Activated B cell treated with CpG ODN at 0.5 μM for 24 hours (primary cell): ENCODE data around the gene PPFIA3. TPM values are rescaled to one million over a fixed set of nuclear protein-coding genes. Genes with fewer than 3 reads are reported as not detected.

ENCODE experiments used
- ATAC-seq: fragments of 200-7000 bp; cut with Tn5 transposase; one replicate; pipeline ENCODE4 v1.10.0; 2021; ENCODE audit warnings: low read depth, mild to moderate bottlenecking, moderate library complexity
- CTCF ChIA-PET: fragments of 350-600 bp; sonication (Branson Sonifier 250); formaldehyde crosslinking; loops from one replicate; lab custom pipeline; 2021; ENCODE audit warnings: antibody characterized with exemption; lab: Charles Lee
- POLR2A ChIA-PET: fragments of 350-600 bp; sonication (Branson Sonifier 250); formaldehyde crosslinking; loops from one replicate; lab custom pipeline; 2021; ENCODE audit warnings: antibody characterized with exemption; lab: Charles Lee
- DNase-seq: peaks from one replicate; pipeline ENCODE4 v3.0.0; 2022
- H3K27ac Mint-ChIP-seq: one replicate; pipeline ENCODE4 v1.8.0; 2020; ENCODE audit warnings: mixed read lengths
- H3K27me3 Mint-ChIP-seq: one replicate; pipeline ENCODE4 v1.8.0; 2021; ENCODE audit warnings: mixed read lengths
- H3K36me3 Mint-ChIP-seq: one replicate; pipeline ENCODE4 v1.8.0; 2021; ENCODE audit warnings: low read depth, mixed read lengths
- H3K4me1 Mint-ChIP-seq: one replicate; pipeline ENCODE4 v1.8.0; 2021; ENCODE audit warnings: mixed read lengths
- H3K4me3 Mint-ChIP-seq: one replicate; pipeline ENCODE4 v1.8.0; 2020; ENCODE audit warnings: mild to moderate bottlenecking, mixed read lengths
- H3K9me3 Mint-ChIP-seq: one replicate; pipeline ENCODE4 v1.8.0; 2020; ENCODE audit warnings: mixed read lengths
- CTCF ChIP-seq: fragments of 200-600 bp; IDR thresholded peaks from one replicate; pipeline ENCODE4 v1.8.0; 2022; ENCODE audit warnings: antibody characterized with exemption, mild to moderate bottlenecking
- intact Hi-C: fragments of 100-400 bp; cut with micrococcal nuclease; formaldehyde crosslinking; loops from one replicate; pipeline ENCODE4 v1.15.1; 2024
- total RNA-seq: library from RNA; stranded (reverse); gene quantifications from 2 replicates; pipeline ENCODE4 v1.2.3, GENCODE V29; 2022

The PPFIA3 gene
- total RNA-seq, 1 donor from 2014 or later = 3.6 TPM

DNA sequence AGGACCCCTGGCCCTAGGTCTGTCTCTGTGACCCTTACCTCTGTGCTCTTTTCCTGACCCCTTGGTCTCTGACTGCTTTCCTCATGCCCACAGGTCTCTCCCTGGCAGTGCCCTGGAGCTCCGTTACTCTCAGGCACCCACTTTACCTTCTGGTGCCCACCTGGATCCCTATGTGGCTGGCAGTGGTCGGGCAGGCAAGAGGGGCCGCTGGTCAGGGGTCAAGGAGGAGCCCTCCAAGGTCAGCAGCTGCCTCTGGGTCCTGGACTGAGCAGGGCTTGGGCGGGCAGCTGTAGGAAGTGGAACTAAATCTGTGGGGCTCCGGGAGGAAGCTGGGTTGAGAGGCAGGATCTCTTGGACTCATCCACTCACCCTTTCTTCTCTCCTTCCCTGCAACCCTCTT lies 16.3 kb downstream of the PPFIA3 start:
- CTCF ChIA-PET = no interaction called here
- H3K9me3 Mint-ChIP-seq = no peaks in the 10 kb centered on the region
- H3K27ac Mint-ChIP-seq = no peak overlapping the region
- intact Hi-C loops = no loop called here
- ATAC-seq (no peak), DNase-seq (no peak)
- H3K27me3 Mint-ChIP-seq = peaks cover 35% of the 10 kb centered on the region
- no peak overlapping the region for H3K4me3 Mint-ChIP-seq
- peaks cover 10% of the 10 kb centered on the region for H3K4me1 Mint-ChIP-seq
- POLR2A ChIA-PET = interaction anchor here (0.7 kb wide), 1 partner anchor 170 kb away, joined by 3 read pairs; no protein-coding TSS in a partner anchor
- TF ChIP-seq CTCF = no peak
- H3K36me3 Mint-ChIP-seq = no peaks in the 10 kb centered on the region

DNA sequence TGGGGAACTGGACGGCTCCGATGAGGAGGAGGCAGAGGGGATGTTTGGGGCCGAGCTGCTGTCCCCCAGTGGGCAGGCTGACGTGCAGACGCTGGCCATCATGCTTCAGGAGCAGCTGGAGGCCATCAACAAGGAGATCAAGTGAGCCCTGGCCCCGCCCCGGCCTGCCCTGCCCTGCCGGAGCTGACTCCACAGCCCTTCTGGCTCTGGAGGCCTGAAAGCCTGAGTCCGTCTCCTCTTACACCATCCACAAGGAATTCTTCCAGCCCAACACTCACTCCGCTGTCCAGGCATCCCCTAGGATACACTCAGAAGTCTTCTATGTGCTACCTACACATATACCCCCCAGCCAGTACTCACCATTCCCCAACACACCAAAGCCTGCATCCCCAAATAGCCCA lies 17.4 kb downstream of the PPFIA3 start:
- Mint-ChIP-seq H3K27ac (no peak overlapping the region), H3K4me1 (peaks cover 10% of the 10 kb centered on the region), H3K36me3 (no peaks in the 10 kb centered on the region), H3K27me3 (peaks cover 39% of the 10 kb centered on the region), H3K9me3 (no peaks in the 10 kb centered on the region), H3K4me3 (no peak overlapping the region)
- ChIA-PET CTCF (interaction anchor here (0.8 kb wide), 1 partner anchor 23 kb away, joined by 3 read pairs; the partner anchor contains the start of gene LIN7B), POLR2A (interaction anchor here (0.6 kb wide), 1 partner anchor 507 kb away, joined by 3 read pairs; no protein-coding TSS in a partner anchor)
- no peak for TF ChIP-seq CTCF
- DNase-seq = no peak
- intact Hi-C loops = no loop called here
- no peak for ATAC-seq

- Mint-ChIP-seq H3K4me1 (peaks cover 10% of the 10 kb centered on the region), H3K9me3 (no peaks in the 10 kb centered on the region), H3K36me3 (no peaks in the 10 kb centered on the region), H3K4me3 (no peak overlapping the region), H3K27ac (no peak overlapping the region), H3K27me3 (peaks cover 30% of the 10 kb centered on the region)
- intact Hi-C loops = no loop called here
- no peak for DNase-seq
- TF ChIP-seq CTCF = no peak
- ChIA-PET POLR2A (interaction anchor here (1.1 kb wide), 1 partner anchor 58 kb away, joined by 8 read pairs; no protein-coding TSS in a partner anchor), CTCF (no interaction called here)
- no peak for ATAC-seq
Measured at GRCh38 chr19:49140951-49141350, 21.6 kb downstream of the PPFIA3 start.

DNA sequence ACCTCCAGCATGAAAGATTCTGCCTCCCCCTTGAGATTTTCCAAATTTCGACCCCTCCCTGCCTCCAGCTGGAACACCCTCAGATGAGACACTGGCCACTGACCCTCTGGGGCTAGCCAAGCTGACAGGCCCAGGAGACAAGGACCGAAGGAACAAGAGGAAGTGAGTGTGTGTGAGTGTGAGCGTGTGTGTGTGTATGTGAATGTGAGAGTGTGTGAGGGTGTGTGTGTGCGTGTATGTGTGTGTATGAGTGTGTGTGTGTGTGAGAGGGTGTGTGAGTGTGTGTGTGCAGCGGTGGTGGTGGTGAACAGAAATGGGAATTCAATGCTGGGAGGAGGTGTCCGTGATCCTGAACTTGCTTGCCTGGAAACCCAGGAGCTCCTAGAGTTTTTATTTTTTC lies 22.0 kb downstream of the PPFIA3 start:
- H3K27ac Mint-ChIP-seq = no peak overlapping the region
- no peak for ATAC-seq
- POLR2A ChIA-PET = no interaction called here
- DNase-seq = no peak
- peaks cover 12% of the 10 kb centered on the region for H3K4me1 Mint-ChIP-seq
- peaks cover 31% of the 10 kb centered on the region for H3K27me3 Mint-ChIP-seq
- no peak overlapping the region for H3K4me3 Mint-ChIP-seq
- intact Hi-C loops = no loop called here
- CTCF ChIA-PET = no interaction called here
- TF ChIP-seq CTCF = no peak
- H3K36me3 Mint-ChIP-seq = no peaks in the 10 kb centered on the region
- H3K9me3 Mint-ChIP-seq = no peaks in the 10 kb centered on the region

- Mint-ChIP-seq H3K36me3 (no peaks in the 10 kb centered on the region), H3K9me3 (no peaks in the 10 kb centered on the region), H3K27ac (no peak overlapping the region), H3K27me3 (peaks cover 34% of the 10 kb centered on the region), H3K4me1 (peaks cover 12% of the 10 kb centered on the region), H3K4me3 (peak overlapping the region; percentile 65)
- ChIA-PET CTCF (interaction anchor here (0.7 to 1.1 kb wide), 2 partner anchors 37 to 69 kb away, joined by 3 to 4 read pairs; no protein-coding TSS in a partner anchor), POLR2A (interaction anchor here (0.6 kb wide), 2 partner anchors 63 to 135 kb away, joined by 3 read pairs; no protein-coding TSS in a partner anchor)
- intact Hi-C loops = no loop called here
- ATAC-seq (peak; percentile 95), DNase-seq (no peak)
- TF ChIP-seq CTCF = no peak
Measured at GRCh38 chr19:49142866-49143335, 23.6 kb downstream of the PPFIA3 start.
